ENCODE results near the gene KIAA1143.

The KIAA1143 gene

DNA sequence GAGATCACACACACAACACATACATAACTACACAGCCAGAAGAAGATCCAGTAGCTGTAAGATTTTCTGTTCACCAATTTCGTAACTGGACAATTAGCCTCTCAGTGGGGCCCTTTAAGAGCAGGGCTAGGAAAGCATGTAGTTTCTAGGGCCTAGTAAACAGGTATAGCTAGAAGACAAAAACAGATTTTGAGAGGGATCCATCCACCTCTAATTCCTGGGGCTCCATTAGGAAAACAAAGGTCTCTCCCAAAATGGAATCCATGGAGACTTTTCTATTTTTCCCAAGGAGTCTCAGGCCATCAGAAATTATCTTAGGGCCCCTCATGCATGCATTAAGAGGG lies 10.7 kb upstream of the KIAA1143 start:
- ChIA-PET CTCF (interaction anchor here (1.0 kb wide), 1 partner anchor 9 kb away, joined by 3 read pairs; no protein-coding TSS in a partner anchor), POLR2A (no interaction called here)
- no peak for DNase-seq (ENCODE audit: extremely low spot score)
- no peak for TF ChIP-seq CTCF (IDR thresholded peaks at IDR 0.05; ENCODE audit: control extremely low read depth, extremely low read depth, low read depth, missing control alignments)

GRCh38 chr3:44771424-44772098 lies 10.1 kb upstream of the KIAA1143 start:
- POLR2A ChIA-PET: no interaction called here
- CTCF ChIA-PET: interaction anchor here (1.0 kb wide), 1 partner anchor 9 kb away, joined by 3 read pairs; no protein-coding TSS in a partner anchor

DNA sequence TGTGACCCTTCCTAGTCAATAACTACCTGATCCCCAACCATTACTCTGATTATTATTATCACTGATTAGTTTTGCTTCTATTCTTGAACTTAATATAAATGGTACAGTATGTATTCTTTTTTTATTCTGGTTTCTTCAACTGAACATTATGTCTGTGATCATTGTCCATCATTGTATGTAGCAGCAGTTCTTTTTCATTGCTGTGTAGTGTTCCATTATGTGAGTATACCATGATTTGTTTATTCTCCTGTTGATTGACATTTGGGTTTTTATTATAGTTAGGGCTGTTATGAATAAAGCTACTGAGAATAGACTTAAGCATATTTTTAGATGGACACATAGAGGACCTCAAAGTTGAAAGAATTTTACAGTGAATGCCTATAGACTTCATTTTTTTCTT lies 2.8 kb upstream of the KIAA1143 start:
- POLR2A ChIA-PET: no interaction called here
- TF ChIP-seq CTCF (IDR thresholded peaks at IDR 0.05; ENCODE audit: control extremely low read depth, extremely low read depth, low read depth, missing control alignments): no peak

More at GRCh38 chr3:44771424-44772098, 10.1 kb upstream of the KIAA1143 start:
- no peak for DNase-seq (ENCODE audit: extremely low spot score)
- no peak for TF ChIP-seq CTCF (IDR thresholded peaks at IDR 0.05; ENCODE audit: control extremely low read depth, extremely low read depth, low read depth, missing control alignments)

DNA sequence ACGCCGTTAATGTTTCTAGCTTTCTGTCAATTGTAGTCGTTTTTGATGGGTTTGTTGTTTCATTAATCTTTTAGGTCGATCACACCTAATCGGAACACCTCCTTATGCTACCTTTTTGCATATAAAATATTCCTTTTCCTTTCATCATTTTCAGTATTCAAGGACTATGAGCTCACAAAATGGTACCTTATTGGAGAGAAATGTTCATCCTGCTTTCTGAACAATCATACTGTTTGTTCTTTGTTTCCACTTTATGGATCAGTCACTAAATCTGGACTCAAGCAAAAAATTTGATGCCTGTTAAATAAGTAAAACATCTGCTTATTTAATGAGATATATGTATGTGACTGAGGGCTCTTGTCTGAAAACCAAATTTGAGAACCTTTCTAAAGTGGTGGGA lies 1.3 kb upstream of the KIAA1143 start:
- POLR2A ChIA-PET: no interaction called here
- CTCF ChIA-PET: interaction anchor here (1.0 kb wide), 1 partner anchor 9 kb away, joined by 3 read pairs; no protein-coding TSS in a partner anchor
- TF ChIP-seq CTCF (IDR thresholded peaks at IDR 0.05; ENCODE audit: control extremely low read depth, extremely low read depth, low read depth, missing control alignments): no peak
- no peak for DNase-seq (ENCODE audit: extremely low spot score)

More for the DNA sequence above, 2.8 kb upstream of the KIAA1143 start:
- no peak for DNase-seq (ENCODE audit: extremely low spot score)
- CTCF ChIA-PET: interaction anchor here (1.0 kb wide), 1 partner anchor 16 kb away, joined by 3 read pairs; no protein-coding TSS in a partner anchor

- POLR2A ChIA-PET: no interaction called here
- no peak for DNase-seq (ENCODE audit: extremely low spot score)
Measured at GRCh38 chr3:44762170-44762677, 805 bp upstream of the KIAA1143 start.

DNA sequence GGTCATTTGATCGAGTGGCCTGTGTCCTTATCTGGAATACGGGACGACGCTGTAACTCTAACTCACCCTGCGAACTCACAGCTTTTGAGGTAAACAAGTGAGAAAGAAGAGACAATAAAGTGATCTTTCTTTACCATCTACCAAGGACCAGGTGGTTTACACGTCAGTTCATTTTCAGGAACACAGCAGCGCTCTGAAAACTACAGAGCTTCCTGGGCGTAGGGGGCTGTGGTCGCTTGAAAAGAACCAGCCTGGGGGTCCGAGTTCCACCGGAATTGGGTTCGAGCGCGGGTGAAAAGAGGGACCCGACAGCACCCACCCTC lies 357 bp downstream of the KIAA1143 start:
- POLR2A ChIA-PET: no interaction called here
- CTCF ChIA-PET: interaction anchor here (1.2 to 1.3 kb wide), 2 partner anchors 15 to 19 kb away, joined by 3 read pairs; no protein-coding TSS in a partner anchor
- DNase-seq (ENCODE audit: extremely low spot score): peak; percentile 22
- TF ChIP-seq CTCF (IDR thresholded peaks at IDR 0.05; ENCODE audit: control extremely low read depth, extremely low read depth, low read depth, missing control alignments): no peak

More at GRCh38 chr3:44762170-44762677, 805 bp upstream of the KIAA1143 start:
- no peak for TF ChIP-seq CTCF (IDR thresholded peaks at IDR 0.05; ENCODE audit: control extremely low read depth, extremely low read depth, low read depth, missing control alignments)
- CTCF ChIA-PET: interaction anchor here (1.0 to 1.3 kb wide), 3 partner anchors 10 to 18 kb away, joined by 3 read pairs; no protein-coding TSS in a partner anchor
